Transverse colon (tissue), 3 donors: ENCODE measurements around the gene GIMAP2.

Experiments
- CTCF ChIP-seq, 5 experiments: fragments of 200-600 bp in 3 of 5; fragments of 450-650 bp in 2 of 5; sonication (generic) in 3 of 5; IDR thresholded peaks; 1 replicate in 2 of 5; 2 replicates in 3 of 5; pipeline ENCODE4 v1.5.1; 2016 to 2017; ENCODE audit warnings: antibody characterized with exemption in 5 of 5, inconsistent platforms in 3 of 5, mild to moderate bottlenecking in 2 of 5, moderate library complexity in 1 of 5
- POLR2A ChIP-seq: fragments of 450-650 bp; IDR thresholded peaks from one replicate; pipeline ENCODE4 v1.6.1; 2016; ENCODE audit warnings: antibody characterized with exemption, mild to moderate bottlenecking, moderate library complexity

- no peak for TF ChIP-seq CTCF (IDR thresholded peaks at IDR 0.05)
- no peak for TF ChIP-seq POLR2A
Measured at GRCh38 chr7:150668977-150669376, 16.5 kb upstream of the GIMAP2 start.
